SU-DHL-6 (cell line): Measurements from ENCODE around the gene FCGR3B.
"Not testable (repeated sequence)": the region's sequence is repeated elsewhere in the genome, so short reads cannot be mapped to it uniquely, and the experiment has no call there.

ENCODE experiments used
- H2AFZ ChIP-seq: fragments of 200-600 bp; sonication (generic); 2 replicates; pipeline ENCODE4 v1.6.1; 2014; ENCODE audit warnings: low read depth, mild to moderate bottlenecking, moderate library complexity, mixed read lengths, antibody characterized with exemption, low read length; ENCODE audit not compliant: severe bottlenecking
- H3F3A ChIP-seq: fragments of 200-600 bp; shearing (Covaris generic); 2 replicates; pipeline ENCODE4 v1.6.0; 2016; ENCODE audit warnings: antibody characterized with exemption, mild to moderate bottlenecking; ENCODE audit not compliant: insufficient read depth
- H3K27ac ChIP-seq: fragments of 200-600 bp; sonication (generic); 2 replicates; pipeline ENCODE4 v1.5.1; 2016; ENCODE audit warnings: low read depth, mild to moderate bottlenecking, low read length, moderate library complexity, mixed read lengths
- H3K27me3 ChIP-seq: fragments of 200-600 bp; sonication (generic), shearing (Covaris generic); 2 replicates; pipeline ENCODE4 v1.6.0; 2014; ENCODE audit warnings: mild to moderate bottlenecking, low read length
- H3K36me3 ChIP-seq: fragments of 200-600 bp; sonication (generic); 2 replicates; pipeline ENCODE4 v1.6.1; 2014; ENCODE audit warnings: mild to moderate bottlenecking, low read length, mixed read lengths
- H3K4me2 ChIP-seq: fragments of 300-600, 200-600 bp; shearing (Covaris generic), sonication (generic); 2 replicates; pipeline ENCODE4 v1.6.0; 2014; ENCODE audit warnings: low read length, low read depth, mild to moderate bottlenecking; ENCODE audit not compliant: poor library complexity, severe bottlenecking
- H3K4me3 ChIP-seq: fragments of 200-600 bp; sonication (generic); 2 replicates; pipeline ENCODE4 v1.5.1; 2014; ENCODE audit warnings: antibody characterized with exemption, low read length, mild to moderate bottlenecking, mixed read lengths; ENCODE audit not compliant: insufficient read depth, poor library complexity, severe bottlenecking
- H3K79me2 ChIP-seq: fragments of 200-600 bp; sonication (generic); 2 replicates; pipeline ENCODE4 v1.6.1; 2014; ENCODE audit warnings: mild to moderate bottlenecking, low read length, moderate library complexity; ENCODE audit not compliant: insufficient read depth
- H3K9ac ChIP-seq: fragments of 200-600 bp; sonication (generic); 2 replicates; pipeline ENCODE4 v1.7.0; 2014; ENCODE audit warnings: mild to moderate bottlenecking, low read length
- H3K9me2 ChIP-seq: fragments of 200-600 bp; sonication (generic); replicated peaks from 2 replicates; pipeline ENCODE4 v1.6.1; 2014; ENCODE audit warnings: low read length; ENCODE audit not compliant: insufficient read depth
- H3K9me3 ChIP-seq: fragments of 200-600 bp; sonication (generic); 2 replicates; pipeline ENCODE4 v1.6.1; 2014; ENCODE audit warnings: low read length, mixed read lengths; ENCODE audit not compliant: insufficient read depth
- H4K20me1 ChIP-seq: fragments of 200-600 bp; sonication (generic); 2 replicates; pipeline ENCODE4 v1.6.1; 2014; ENCODE audit warnings: low read depth, mild to moderate bottlenecking, antibody characterized with exemption, low read length, moderate library complexity, mixed read lengths

The FCGR3B gene

GRCh38 chr1:161593092-161593755, 37.8 kb downstream of the FCGR3B start:
- not testable (repeated sequence) for H3K9me2 ChIP-seq, H3K4me3 ChIP-seq, H3K9me3 ChIP-seq, H2AFZ ChIP-seq, H3K79me2 ChIP-seq, H3K36me3 ChIP-seq, H3F3A ChIP-seq, H3K4me2 ChIP-seq, H3K9ac ChIP-seq, H3K27ac ChIP-seq, H4K20me1 ChIP-seq, H3K27me3 ChIP-seq

- H2AFZ ChIP-seq, H3K9ac ChIP-seq, H3K4me3 ChIP-seq, H3F3A ChIP-seq, H3K9me3 ChIP-seq, H3K27me3 ChIP-seq, H3K4me2 ChIP-seq, H3K27ac ChIP-seq, H3K79me2 ChIP-seq, H3K9me2 ChIP-seq, H3K36me3 ChIP-seq, H4K20me1 ChIP-seq: not testable (repeated sequence)
These were observed 38.4 kb downstream of the FCGR3B start for GRCh38 chr1:161592586-161592985.

- not testable (repeated sequence) for H3K9ac ChIP-seq, H3K9me3 ChIP-seq, H3K4me3 ChIP-seq, H3K27ac ChIP-seq, H3K9me2 ChIP-seq, H3K79me2 ChIP-seq, H3K4me2 ChIP-seq, H3K36me3 ChIP-seq, H3F3A ChIP-seq, H2AFZ ChIP-seq, H4K20me1 ChIP-seq, H3K27me3 ChIP-seq
These were observed 41.1 kb downstream of the FCGR3B start for GRCh38 chr1:161589920-161590319.

- H3K9me3 ChIP-seq, H3K4me2 ChIP-seq, H3K4me3 ChIP-seq, H3K27me3 ChIP-seq, H3F3A ChIP-seq, H3K79me2 ChIP-seq, H3K9me2 ChIP-seq, H3K27ac ChIP-seq, H3K36me3 ChIP-seq, H4K20me1 ChIP-seq, H3K9ac ChIP-seq, H2AFZ ChIP-seq: not testable (repeated sequence)
These were observed 41.6 kb downstream of the FCGR3B start for GRCh38 chr1:161589365-161589764.

- not testable (repeated sequence) for H3F3A ChIP-seq, H3K79me2 ChIP-seq, H4K20me1 ChIP-seq, H3K27ac ChIP-seq, H3K9me3 ChIP-seq, H3K9ac ChIP-seq, H2AFZ ChIP-seq, H3K36me3 ChIP-seq, H3K4me3 ChIP-seq, H3K9me2 ChIP-seq, H3K4me2 ChIP-seq, H3K27me3 ChIP-seq
These were observed 42.4 kb downstream of the FCGR3B start for GRCh38 chr1:161588596-161588995.

- not testable (repeated sequence) for H3F3A ChIP-seq, H3K36me3 ChIP-seq, H3K27me3 ChIP-seq, H3K9me3 ChIP-seq, H3K9ac ChIP-seq, H3K9me2 ChIP-seq, H2AFZ ChIP-seq, H4K20me1 ChIP-seq, H3K4me3 ChIP-seq, H3K4me2 ChIP-seq, H3K79me2 ChIP-seq, H3K27ac ChIP-seq
These were observed 48.1 kb downstream of the FCGR3B start for GRCh38 chr1:161582882-161583281.

- H3K9me3 ChIP-seq, H2AFZ ChIP-seq, H4K20me1 ChIP-seq, H3K79me2 ChIP-seq, H3F3A ChIP-seq, H3K9ac ChIP-seq, H3K27me3 ChIP-seq, H3K4me2 ChIP-seq, H3K9me2 ChIP-seq, H3K36me3 ChIP-seq, H3K27ac ChIP-seq, H3K4me3 ChIP-seq: not testable (repeated sequence)
These were observed 50.0 kb downstream of the FCGR3B start for GRCh38 chr1:161580879-161581537.

- not testable (repeated sequence) for H3K9me3 ChIP-seq, H3K4me3 ChIP-seq, H3F3A ChIP-seq, H2AFZ ChIP-seq, H3K79me2 ChIP-seq, H3K9ac ChIP-seq, H3K27ac ChIP-seq, H3K9me2 ChIP-seq, H3K27me3 ChIP-seq, H3K36me3 ChIP-seq, H4K20me1 ChIP-seq, H3K4me2 ChIP-seq
These were observed 51.0 kb downstream of the FCGR3B start for GRCh38 chr1:161579856-161580507.
